ENCODE data around the gene HOXA9.

The HOXA9 gene

GRCh38 chr7:27175626-27176523 is 10.5 kb upstream of the HOXA9 start:
- no peak for DNase-seq

DNA sequence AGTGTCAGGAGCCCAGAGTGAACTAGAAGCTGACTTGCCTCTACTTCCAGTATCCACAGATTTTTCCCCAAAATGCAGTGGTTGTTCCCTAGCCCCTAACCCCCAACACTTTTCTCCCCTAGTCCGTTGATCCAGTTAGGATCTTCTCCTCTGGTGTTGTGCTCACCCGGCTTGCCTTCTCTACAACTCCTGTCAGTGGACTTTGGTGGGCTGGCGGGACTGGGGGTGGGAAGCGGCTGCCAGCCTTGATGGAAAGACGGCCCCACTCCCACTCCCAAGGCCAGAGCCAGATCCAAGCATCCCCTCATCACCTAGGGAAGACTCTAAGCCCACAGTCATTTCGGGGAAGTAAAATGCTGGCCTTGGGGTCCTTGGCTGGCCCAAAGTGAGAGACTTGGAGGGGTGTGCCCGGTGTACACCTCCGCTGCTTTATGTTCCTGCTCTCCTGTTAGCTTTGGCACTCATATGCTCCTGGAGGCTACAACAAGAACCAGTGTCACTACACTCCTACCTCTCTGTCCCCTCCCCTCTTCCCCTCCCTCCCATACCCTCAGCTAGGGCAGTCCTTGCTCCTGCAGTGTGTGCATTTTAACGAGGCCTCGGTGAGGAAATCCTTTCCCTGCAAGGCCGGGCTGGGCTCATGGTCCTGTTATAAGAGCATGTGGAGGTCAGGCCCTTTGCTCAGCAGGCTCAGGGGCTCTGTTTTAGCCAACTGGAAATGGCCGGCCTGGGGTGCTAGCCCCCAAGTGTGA is 9.7 kb upstream of the HOXA9 start:
- DNase-seq: no peak

DNA sequence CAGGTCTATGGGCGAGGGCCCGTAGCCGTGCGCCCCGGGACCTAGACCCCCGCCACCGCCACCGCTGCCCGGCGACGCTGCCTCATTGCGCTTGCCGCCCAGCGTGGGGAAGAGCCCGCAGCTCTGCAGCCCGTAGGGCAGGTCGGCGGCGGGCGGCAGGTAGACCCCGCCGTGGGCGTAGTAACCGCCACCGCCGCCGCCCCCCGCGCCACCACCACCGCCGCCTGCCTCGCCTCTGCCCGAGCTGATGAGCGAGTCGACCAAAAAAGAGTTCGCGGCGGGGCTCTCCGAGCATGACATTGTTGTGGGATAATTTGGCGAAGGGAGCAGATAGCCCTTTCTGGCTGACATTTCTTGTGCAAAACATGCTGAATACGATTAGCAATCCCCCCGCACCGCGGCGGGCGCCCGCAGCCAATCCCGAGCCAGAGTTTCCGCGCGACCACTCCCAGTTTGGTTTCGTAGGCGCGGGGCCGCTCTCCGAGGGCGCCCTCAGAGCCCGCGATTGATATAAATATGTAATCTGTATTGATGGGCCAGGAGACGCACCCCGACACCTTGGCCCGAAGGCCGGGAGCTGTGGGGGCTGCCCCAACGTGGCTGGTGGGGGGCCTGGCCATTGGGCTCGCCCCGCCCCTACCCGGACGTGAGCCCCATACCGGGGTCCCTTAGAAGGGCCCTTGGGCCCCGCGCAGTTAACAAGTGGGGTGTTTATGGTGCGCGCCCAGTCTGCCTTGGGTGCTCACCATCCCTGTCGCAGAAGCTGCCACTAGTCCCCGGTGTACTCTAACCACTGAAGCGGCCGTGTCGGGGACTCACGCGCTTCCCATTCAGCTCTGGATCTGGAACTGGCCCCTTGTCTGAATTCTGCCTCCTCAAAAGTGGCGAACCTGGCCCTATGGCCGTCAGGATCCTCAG is 8.9 kb upstream of the HOXA9 start, which contains the start of gene HOXA10:
HOXA10 (minus strand) TSS at position 365 of the 918 bp plus-strand sequence; CDS start at position 351, 14 bp downstream.
- no peak for DNase-seq

GRCh38 chr7:27173511-27173955 is 8.2 kb upstream of the HOXA9 start:
- no peak for DNase-seq

GRCh38 chr7:27172823-27173510 is 7.6 kb upstream of the HOXA9 start:
- no peak for DNase-seq

DNA sequence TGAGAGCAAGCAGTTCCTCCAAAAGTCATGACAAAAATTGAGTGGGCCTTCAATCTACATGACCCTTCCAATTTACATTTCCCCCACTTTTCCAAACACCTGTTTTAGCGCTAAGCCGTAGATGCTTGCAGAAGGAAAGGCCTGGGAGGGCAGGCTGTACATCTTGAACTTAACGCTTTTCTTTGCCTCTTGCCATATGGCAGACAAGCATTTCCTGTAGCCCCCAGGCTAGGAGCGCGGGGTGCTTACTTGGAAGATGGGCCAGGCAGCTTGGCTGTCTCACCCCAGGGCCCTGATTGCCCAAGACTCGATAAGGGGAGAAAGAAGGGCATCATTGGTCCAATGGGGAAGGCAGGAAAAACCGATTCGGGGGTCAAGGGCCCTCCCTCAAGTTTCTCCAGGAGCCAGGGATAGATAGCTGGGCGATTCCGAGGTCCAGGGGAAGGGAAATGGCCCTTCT is 7.0 kb upstream of the HOXA9 start:
- no peak for DNase-seq

GRCh38 chr7:27171637-27172314 is 6.4 kb upstream of the HOXA9 start:
- DNase-seq: no peak

- no peak for DNase-seq
These were observed 5.9 kb upstream of the HOXA9 start for GRCh38 chr7:27171325-27171636.

DNA sequence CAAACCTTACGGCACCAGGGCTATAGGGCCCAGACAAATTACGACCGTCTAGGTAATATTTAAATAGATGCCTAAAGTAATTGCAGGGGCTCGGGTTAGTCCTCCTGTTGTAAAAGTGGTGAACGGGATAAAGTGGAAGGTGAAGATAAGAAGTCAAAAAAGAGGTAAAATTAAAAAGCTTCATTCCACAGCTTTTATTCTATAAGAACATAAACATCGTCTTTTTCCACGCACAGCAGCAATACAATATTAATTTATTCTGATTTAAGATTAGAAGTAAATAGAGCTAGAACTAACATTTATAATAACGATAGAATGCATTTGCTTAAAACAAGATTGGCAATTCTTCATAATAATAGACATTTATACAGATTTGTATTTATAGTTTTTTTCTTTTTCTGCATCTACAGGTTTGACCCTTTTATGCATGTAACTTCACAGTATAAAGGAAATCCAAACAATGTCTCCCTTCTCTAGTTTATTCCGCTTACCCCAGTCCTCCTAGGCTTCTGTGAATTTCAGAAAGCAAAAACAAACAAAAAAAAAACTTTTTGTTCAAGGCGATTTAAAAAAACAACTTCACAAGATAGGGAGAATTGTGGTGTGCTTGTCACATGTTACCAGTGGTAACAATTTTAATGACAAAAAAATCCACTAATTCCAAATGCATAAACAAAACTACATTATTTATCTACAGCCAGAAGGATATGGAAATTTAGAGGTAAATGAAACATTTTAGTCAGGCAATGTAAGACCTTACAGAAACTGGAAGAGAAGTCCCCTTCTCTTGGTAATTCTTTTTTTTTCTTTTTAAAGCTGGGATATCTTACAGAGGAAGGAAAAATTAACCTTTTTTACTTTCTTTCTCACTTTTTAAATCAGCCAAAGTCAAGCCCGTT is 5.3 kb upstream of the HOXA9 start:
- no peak for DNase-seq

DNA sequence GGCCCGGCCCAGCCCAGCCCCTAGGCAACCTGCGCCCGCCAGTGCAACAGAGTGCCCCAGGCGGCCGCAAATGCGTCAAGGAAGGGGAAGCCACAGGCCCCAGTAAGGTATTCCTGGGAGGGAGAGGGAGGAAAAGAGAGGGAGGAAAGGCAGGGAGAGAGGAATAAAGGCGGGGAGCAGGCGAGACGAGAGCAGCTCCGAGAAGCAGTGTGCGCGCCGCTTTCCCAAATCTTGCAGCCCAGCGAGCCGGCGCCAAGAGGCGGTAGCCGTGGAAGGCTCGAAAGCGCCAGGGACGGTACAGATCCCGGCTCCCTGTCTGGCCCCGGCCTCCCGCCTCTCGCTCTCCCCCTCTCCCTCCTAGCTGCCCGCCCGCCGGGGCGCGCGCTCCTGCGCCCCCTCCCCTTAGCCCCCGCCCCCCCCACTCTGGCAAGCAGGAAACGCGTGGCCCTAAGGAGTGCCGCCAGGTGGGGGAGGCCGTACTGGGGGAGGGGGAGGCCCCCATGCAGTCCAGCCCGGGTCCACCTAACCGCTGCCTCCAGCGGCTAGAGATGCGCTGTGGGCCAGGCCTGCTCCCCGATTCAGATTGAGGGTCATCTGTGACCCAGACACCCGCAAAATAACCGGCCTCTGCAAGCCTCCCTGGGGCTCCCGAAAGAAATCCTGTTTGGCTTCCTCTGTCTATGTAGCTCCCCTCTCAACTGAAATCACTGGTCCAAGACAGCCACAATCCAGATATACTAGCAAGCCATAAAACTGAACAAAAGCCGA is 4.5 kb upstream of the HOXA9 start:
- DNase-seq: no peak

DNA sequence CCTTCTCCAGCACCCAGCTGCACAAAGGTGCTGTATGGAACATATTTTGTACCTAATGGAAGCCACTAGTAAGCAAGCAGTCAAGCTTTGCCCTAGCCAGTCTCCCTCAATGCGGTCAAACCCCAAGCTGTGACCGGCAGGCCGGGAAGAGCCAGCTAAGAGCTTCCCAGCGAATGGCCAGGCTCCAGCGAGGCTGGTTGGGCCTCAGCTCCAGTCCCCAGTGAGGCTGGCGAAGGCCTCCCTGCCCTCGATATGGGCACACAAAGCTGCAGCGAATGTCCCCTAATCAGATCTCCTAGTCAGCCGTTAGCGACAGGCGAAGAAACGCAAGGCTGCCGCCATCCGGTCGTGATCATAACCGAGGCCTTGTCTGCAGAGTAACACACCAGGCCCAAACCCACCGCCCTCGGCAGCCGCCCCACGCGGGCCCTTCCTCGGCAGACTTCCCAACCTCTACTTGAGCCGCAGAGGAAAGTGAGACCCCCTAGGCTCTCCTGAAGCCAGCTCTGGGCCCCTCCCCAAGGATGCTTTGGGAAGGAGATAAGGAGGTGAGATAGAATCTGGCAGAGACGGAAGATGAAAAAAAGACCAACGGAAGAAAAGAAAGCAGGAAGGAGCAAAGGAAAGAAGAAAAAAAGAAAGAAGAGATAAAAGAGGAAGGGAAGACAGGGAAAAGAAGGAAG is 3.1 kb upstream of the HOXA9 start:
- DNase-seq: no peak

GRCh38 chr7:27167916-27168264 is 2.6 kb upstream of the HOXA9 start:
- DNase-seq: no peak

- DNase-seq: no peak
These were observed 1.5 kb upstream of the HOXA9 start for GRCh38 chr7:27166531-27167505.

- no peak for DNase-seq
These were observed 726 bp upstream of the HOXA9 start for GRCh38 chr7:27165996-27166530.

DNA sequence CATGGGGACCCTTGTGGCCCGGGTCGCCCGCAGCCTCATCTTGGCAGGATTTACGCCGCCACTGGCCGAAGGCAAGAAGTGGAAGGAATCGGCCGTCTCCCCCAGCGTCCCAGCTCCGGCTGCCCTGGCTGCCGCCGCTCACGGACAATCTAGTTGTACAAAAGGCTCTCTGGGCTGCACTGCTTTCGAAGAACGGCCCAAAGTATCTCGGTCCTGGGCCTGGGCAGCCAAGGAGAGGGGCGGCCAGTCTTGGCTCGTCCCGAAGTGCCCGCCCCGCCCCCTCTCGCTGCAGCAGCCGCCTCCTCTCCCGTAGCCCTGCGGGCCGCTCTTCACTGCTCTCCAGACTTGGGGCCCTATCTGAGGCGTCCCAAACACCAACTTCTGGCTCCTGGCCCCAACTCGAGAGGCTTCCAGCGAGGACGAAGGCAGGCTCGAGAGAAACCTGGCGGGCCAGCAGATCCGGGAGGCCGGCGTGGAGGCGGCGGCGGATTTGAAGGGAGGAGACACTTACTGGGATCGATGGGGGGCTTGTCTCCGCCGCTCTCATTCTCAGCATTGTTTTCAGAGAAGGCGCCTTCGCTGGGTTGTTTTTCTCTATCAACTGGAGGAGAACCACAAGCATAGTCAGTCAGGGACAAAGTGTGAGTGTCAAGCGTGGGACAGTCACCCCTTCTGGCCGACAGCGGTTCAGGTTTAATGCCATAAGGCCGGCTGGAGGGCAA is 809 bp downstream of the HOXA9 start:
- DNase-seq: no peak

DNA sequence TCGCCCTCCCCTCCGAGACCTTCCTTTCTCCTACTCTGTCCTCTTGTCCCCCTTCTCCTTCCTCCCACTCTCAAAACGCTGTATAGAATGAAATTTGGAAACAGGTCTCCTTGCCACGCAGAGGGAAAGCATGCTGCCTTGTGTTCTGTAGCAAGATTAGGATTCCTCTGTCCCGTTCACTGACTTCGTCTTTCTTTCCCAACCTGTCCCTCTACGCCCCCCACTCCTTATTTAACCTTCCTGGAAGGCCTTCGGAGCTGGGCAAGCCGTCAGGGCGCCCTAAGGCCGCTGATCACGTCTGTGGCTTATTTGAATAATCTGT is 1.3 kb downstream of the HOXA9 start:
- DNase-seq: no peak

Measured in stimulated activated CD4-positive, alpha-beta T cell treated with anti-CD3 and anti-CD28 coated beads, Interleukin-12 subunit alpha, Interleukin-12 subunit beta, amount 100 ng/mL, for 4 hours (primary cell).